Neural cell (in vitro differentiated cells): ENCODE measurements around the gene BCL2.

ENCODE experiments used
- CTCF ChIP-seq: fragments of 450-650 bp; IDR thresholded peaks from 2 replicates; pipeline ENCODE4 v1.5.1; 2014; ENCODE audit warnings: antibody characterized with exemption, mild to moderate bottlenecking, moderate library complexity; ENCODE audit not compliant: poor library complexity, severe bottlenecking
- EP300 ChIP-seq: fragments of 450-650 bp; conservative IDR thresholded peaks from 2 replicates; pipeline ENCODE4 v1.6.1; 2014; ENCODE audit warnings: antibody characterized with exemption, mild to moderate bottlenecking, moderate library complexity; ENCODE audit not compliant: poor library complexity, severe bottlenecking
- EZH2 ChIP-seq: fragments of 200-600, 300-800 bp; shearing (Covaris generic), sonication (generic); IDR thresholded peaks from 2 replicates; pipeline ENCODE4 v1.6.1; 2014; ENCODE audit warnings: antibody characterized with exemption, low read length, borderline replicate concordance, mild to moderate bottlenecking; ENCODE audit not compliant: insufficient read depth, poor library complexity, severe bottlenecking
- MXI1 ChIP-seq: fragments of 450-650 bp; conservative IDR thresholded peaks from 2 replicates; pipeline ENCODE4 v1.6.1; 2014; ENCODE audit warnings: antibody characterized with exemption, mild to moderate bottlenecking; ENCODE audit not compliant: poor library complexity, severe bottlenecking
- POLR2AphosphoS5 ChIP-seq: IDR thresholded peaks from 2 replicates; pipeline ENCODE4 v1.6.1; 2012
- RAD21 ChIP-seq: fragments of 450-650 bp; conservative IDR thresholded peaks from 2 replicates; pipeline ENCODE4 v1.6.1; 2014; ENCODE audit warnings: antibody characterized with exemption, mild to moderate bottlenecking, moderate library complexity
- REST ChIP-seq: IDR thresholded peaks from 2 replicates; pipeline ENCODE4 v1.6.1; 2012; ENCODE audit warnings: borderline replicate concordance
- SMC3 ChIP-seq: fragments of 450-650 bp; conservative IDR thresholded peaks from 2 replicates; pipeline ENCODE4 v1.6.1; 2014; ENCODE audit warnings: antibody characterized with exemption, mild to moderate bottlenecking, moderate library complexity; ENCODE audit not compliant: poor library complexity
- TAF1 ChIP-seq: IDR thresholded peaks from 2 replicates; pipeline ENCODE4 v1.6.1; 2012; ENCODE audit warnings: low read depth

DNA sequence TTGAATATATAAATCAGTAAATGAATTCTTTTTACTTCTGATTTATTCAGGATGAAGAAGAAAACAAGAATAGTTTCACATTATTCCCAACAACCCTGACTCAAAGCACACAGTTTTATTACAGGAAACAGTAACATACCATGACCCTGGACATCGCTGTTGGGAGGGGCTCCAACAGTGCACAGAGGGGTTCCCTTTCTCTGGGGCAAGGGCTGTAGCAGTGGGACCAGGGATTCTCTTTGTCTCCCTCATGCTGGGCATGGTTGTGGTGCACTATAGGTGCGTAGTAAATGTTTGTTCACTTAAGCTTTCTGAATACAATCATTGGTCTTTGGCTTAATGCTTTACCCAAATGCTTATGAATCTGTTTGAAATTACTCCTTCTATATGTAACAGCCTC is 189.4 kb downstream of the BCL2 start:
- no peak for TF ChIP-seq EZH2
- TF ChIP-seq CTCF = no peak
- no peak for TF ChIP-seq POLR2AphosphoS5
- no peak for TF ChIP-seq REST
- no peak for TF ChIP-seq EP300
- no peak for TF ChIP-seq RAD21
- TF ChIP-seq MXI1 = no peak
- no peak for TF ChIP-seq TAF1
- no peak for TF ChIP-seq SMC3
